ENCODE measurements around the gene PADI6.

Gene PADI6

DNA sequence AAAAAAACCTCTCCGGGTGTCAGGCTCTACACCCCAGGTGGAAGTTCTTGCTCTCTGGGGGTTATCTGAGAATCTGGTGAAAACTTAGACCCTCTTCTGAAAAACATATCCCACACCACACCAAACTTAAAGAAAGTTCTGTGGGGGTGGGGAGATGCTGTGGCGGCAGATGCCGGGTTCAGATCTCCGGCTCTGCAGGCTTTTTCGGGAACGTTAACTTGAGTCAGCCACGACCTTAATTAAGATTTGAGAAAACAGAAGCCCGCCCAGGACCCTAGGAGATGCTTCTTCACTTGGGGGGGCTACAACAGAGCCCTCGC, 65.2 kb downstream of the PADI6 start:
- no peak for DNase-seq

DNA sequence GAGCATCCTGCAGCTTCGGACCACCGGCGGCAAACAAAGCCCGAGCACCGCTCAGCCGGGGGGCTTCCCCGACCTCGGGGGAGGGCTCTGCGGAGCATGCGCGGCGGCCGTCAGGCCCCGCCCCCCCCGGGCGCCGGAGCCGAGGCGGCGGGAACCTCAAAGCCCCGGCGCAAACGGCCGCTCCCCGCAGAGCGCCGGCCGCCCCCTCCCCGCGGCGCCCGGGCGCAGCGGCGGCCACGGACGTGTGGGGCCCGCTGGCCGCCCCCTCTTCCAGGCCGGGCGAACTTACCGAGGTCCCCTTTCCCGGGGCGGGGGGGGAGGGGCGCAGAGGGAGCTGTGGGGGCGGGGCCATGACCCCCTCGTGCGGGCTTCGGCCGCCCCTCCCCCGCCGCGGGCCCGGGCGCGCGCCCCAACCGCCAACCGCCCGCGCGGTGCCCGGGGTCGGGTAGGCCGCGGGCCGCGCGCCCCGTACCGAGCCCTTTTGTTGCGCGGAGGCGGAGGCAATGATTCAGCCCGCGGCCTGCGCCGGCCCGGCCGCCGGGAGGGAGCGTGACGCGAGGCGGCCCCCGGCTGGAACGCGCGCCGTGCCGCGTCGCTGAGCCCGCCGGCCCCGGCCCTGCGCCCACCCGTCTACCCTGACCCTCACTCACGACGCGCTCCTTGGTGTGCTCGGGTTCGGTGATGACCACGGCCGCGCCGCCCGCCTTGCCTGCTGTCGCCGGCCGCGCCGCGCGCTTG, 65.8 kb downstream of the PADI6 start:
- peak; percentile 66 for DNase-seq

DNA sequence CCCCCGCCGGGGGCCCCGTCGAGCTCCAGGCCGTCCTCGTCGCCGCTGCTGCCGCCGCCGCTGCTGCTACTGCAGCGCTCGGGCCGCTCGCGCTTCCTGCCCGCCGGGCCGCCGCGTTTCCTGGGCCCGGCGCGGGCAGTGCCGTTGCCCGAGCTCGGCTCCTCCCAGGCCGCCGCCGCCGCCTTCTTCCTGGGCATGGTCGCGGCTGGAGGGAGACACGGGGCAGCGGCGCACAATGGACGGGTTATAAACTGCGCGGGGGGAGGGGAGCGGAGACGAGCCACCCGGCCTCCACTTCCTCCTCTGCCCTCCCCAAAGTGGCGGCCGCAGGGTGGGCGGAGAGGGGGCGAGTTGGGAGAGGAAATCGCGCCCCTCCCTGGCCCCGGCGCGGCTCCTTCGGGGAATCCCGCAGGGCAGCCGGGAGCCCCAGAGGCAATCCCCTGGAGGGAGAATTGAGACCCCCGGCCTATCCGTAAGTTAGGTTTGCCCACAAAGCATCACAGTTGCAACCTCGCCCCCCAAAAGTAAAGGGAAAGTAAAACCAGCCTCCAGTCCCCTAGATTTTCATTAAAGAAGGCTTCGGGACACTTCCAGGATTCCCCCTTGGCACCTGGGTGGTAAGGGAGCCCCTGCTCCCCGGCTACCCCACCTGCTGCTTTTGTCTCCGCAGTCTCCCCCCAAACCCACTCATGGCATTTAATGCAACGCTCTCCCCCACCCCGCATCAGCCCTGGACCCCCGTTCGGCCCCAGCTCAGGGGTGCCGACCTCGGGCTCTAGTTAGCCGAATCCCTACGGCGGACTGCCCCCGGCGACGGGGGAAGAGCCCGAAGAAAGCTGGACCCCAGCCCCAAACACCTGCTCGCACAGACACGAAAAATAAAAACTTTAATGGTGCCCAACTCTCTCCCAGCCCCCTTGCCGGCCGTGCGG, 66.6 kb downstream of the PADI6 start:
- peak; percentile 70 for DNase-seq

DNA sequence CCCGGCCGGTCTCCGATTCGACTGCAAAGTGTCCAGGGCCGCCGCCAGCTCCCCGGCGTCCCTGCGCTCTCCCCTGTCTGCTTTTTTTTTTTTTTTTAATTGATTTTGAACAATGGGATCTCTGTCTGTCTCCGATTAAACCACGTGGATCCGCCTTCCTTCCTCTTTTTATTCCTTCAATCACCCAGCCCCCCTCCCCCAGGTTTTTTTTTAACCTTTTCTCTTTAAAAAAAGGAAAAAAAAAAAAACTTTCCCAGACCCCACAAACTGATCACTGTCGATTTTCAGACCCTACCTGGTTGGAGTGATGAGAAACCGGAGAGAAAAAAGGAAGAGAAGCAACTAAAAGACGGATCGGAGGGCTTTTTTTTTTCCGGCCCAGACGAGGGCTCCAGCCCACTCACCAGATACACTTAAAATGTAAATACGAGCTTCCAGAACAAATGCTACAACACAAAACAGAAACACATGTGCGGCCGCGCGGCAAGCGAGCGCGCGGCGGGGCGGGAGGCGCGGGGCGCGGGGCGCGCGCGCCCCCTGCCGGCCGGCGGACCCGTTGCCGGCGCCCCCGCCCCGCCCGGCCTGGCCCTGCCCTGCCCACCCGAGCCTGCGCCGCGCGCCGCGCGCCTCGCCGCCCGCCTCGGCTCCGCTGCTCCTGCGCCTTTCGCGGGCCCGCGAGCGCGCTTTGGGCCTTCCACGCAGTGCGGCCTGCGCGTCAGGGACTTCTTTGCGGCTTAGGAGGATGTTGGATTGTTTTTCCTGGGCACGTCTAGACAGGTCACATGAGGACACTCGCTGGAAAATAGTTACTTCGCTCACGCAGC, 67.5 kb downstream of the PADI6 start, which contains the start of gene RCC2:
Gene RCC2 (minus strand): TSS at position 428 of the 824 bp plus-strand sequence. CDS start 1,163 bp downstream, outside the sequence.
- peak; percentile 71 for DNase-seq

DNA sequence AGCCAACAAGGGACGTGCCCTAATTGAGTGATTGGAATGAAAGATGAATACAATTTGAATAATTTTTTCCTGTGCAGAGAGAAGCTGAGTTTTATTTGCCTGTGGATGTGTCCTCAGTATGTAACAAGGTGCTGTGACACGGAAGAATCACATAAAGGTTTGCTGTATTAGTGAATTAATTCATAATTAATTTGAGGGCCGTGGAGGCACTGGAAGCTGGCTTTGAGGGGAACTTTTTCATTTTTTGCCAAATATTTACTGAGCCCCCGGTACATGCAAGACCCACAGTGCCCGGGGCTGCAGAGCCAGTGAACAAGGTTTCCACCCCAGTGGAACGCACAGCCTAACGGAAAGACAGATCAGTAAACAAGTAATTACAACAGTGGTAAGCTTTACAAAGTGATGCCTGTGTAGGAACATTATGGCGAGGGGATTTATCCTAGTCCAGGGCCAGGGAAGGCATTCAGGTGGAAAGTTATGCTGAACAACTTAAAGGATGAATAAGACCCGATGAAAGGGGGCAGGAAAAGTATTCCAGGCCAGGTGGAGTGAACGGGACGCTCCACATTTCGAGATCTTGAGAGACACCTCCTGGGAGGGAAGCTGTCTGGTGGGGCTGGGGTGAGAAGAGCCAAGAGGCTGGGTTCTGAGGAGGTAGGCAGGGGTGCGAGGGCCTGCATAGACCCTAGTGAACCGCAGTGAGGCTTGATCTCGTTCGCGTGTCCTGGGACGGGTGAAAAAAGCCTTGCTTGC, 68.3 kb downstream of the PADI6 start:
- DNase-seq, result peak; percentile 5

DNA sequence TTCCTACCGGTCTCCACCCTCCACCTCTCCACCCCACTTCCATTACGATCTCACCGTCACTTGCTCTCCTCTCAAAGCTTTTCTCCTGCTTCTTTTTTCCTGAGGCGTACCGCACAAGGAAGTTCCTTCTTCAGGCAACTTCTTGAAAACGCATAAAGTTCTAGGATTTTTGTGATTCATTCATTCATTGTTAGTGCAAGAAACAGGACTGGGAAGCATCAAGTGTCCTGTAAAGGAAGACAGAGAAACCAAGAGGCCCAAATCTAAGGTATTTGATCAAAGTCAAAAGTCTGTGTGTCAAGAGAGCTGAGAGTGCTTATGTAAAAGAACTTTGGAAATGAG, 68.8 kb downstream of the PADI6 start:
- no peak for DNase-seq

DNA sequence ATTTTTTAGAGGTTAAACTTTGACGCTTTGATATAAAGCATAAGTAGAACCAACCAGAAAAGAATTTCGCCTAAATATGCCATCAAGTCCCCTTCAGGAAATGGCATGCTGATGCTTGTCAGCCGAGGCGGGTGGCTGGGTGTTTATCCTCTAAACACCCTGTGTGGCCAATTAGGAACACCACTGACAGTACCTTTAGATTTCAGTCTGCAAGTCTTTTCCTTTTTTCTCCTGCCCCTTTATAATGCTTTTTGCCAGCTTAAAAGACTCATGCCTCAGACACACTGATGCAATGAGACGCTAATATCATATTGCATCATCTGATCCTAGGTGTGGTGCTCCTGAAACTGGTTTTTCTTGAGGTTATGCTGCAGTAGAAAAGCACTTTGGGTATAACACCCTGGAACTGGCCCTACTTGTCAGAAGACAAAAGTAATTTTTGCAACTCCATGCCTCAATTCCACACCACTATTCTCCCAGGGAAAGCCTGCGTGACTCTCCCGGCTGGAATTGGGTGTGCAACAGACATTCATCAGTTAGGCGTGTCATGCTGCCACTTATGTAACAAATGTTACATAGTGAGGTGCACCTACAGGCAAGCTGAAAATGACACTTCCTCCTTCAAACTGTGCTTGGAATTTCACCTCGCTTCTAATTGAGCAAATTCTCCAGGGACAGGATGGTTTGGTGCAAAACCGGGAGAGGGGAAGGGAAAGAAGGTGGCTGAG, 69.4 kb downstream of the PADI6 start:
- no peak for DNase-seq

DNA sequence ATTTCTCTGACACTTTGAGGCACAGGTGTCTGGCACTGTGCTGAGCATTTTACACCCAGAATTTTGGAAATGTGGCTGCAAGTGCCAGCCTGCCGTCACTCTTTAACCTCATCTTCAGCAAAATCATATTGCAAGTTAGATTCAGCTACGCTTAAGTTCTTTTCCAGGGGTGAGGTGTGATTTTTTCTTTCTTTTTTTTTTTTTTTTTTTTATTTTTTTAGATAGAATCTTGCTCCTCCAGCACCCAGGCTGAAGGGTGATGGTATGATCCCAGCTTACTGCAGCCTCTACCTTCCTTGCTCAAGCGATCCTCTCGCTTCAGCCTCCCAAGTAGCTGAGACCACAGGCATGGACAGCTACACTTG, 70.0 kb downstream of the PADI6 start:
- no peak for DNase-seq

DNA sequence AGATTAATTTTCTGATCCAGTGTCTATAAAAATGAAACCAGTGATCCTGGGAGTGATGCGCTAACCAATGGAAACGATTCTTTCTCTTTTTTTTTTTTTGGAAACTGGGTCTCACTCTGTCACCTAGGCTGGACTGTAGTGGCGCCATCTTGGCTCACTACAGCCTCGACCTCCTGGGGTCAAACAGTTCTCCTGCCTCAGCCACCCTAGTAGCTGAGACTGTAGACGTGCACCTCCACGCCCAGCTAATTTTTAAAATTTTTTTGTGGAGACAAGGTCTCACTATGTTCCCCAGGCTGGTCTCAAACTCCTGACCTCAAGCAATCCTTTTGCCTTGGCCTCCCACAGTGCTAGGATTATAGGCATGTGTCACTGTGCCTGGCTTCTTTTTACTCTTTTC, 70.8 kb downstream of the PADI6 start:
- no peak for DNase-seq

DNA sequence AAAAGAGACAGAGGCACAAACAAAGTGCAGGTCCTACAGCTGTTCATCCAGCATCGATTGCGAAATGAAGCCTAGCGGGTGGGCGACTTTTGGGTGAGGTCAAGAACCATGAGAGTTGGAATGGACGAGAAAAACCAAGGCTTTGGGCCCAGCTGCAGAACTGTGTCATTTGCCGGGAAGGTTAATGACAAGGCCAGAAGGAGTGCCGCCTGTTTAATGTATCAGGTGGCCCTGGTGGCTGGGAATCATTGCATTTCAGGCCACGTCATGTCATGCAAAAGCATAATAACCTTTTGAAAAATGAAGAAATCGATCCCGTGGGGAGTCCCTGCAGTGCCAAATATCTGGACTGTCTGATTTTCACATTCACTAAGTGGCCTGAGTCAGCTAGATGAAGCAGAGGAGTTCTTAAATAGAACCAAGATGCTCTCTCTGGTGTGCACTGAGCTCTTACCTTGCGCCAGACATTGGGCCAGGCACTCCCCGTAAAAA, 75.6 kb downstream of the PADI6 start:
- no peak for DNase-seq

All from stimulated activated CD4-positive, alpha-beta T cell treated with anti-CD3 and anti-CD28 coated beads, Interleukin-1b, Interleukin-23, amount 100 ng/mL, for 48 hours (primary cell).